ENCODE results near the gene SMIM22. TPM values are rescaled to one million over a fixed set of nuclear protein-coding genes. Genes with fewer than 3 reads are reported as not detected.
A peak's percentile ranks its signal among the peaks of the same experiment; 100 is the strongest.

Gene SMIM22
- total RNA-seq, 1 donor from 2014 or later, result not detected

- Mint-ChIP-seq H3K36me3 (ENCODE audit: low read depth) (peaks cover 32% of the 10 kb centered on the region), H3K4me1 (peaks cover 7% of the 10 kb centered on the region), H3K27me3 (no peaks in the 10 kb centered on the region), H3K27ac (no peak overlapping the region), H3K4me3 (peak overlapping the region; percentile 61), H3K9me3 (no peaks in the 10 kb centered on the region)
- no peak for DNase-seq
- intact Hi-C loops (cut with micrococcal nuclease), result loop anchor here (2.0 kb wide), 2 partner anchors 69 to 155 kb away; partner anchors contain the start of genes ANKS3, DNAAF8 and SEC14L5
Measured at GRCh38 chr16:4803898-4804762, 9.0 kb downstream of the SMIM22 start.

GRCh38 chr16:4805231-4805630, 10.1 kb downstream of the SMIM22 start:
- Mint-ChIP-seq H3K4me3 (no peak overlapping the region), H3K36me3 (ENCODE audit: low read depth) (peaks cover 37% of the 10 kb centered on the region), H3K27me3 (no peaks in the 10 kb centered on the region), H3K9me3 (no peaks in the 10 kb centered on the region), H3K27ac (peak overlapping the region; percentile 38), H3K4me1 (peaks cover 7% of the 10 kb centered on the region)
- intact Hi-C loops (cut with micrococcal nuclease), result no loop called here
- DNase-seq, result no peak

GRCh38 chr16:4806280-4806679, 11.1 kb downstream of the SMIM22 start:
- Mint-ChIP-seq H3K27me3 (no peaks in the 10 kb centered on the region), H3K4me3 (no peak overlapping the region), H3K36me3 (ENCODE audit: low read depth) (peaks cover 42% of the 10 kb centered on the region), H3K9me3 (no peaks in the 10 kb centered on the region), H3K27ac (no peak overlapping the region), H3K4me1 (peaks cover 5% of the 10 kb centered on the region)
- intact Hi-C loops (cut with micrococcal nuclease), result no loop called here
- no peak for DNase-seq

GRCh38 chr16:4811242-4811641, 16.1 kb downstream of the SMIM22 start:
- intact Hi-C loops (cut with micrococcal nuclease), result no loop called here
- no peak for DNase-seq
- peaks cover 58% of the 10 kb centered on the region for H3K36me3 Mint-ChIP-seq (ENCODE audit: low read depth)
- no peaks in the 10 kb centered on the region for H3K27me3 Mint-ChIP-seq
- H3K4me1 Mint-ChIP-seq, result no peaks in the 10 kb centered on the region
- H3K27ac Mint-ChIP-seq, result no peak overlapping the region
- no peaks in the 10 kb centered on the region for H3K9me3 Mint-ChIP-seq
- no peak overlapping the region for H3K4me3 Mint-ChIP-seq

GRCh38 chr16:4811773-4812172, 16.6 kb downstream of the SMIM22 start:
- H3K9me3 Mint-ChIP-seq, result no peaks in the 10 kb centered on the region
- intact Hi-C loops (cut with micrococcal nuclease), result no loop called here
- no peak for DNase-seq
- H3K4me1 Mint-ChIP-seq, result no peaks in the 10 kb centered on the region
- H3K36me3 Mint-ChIP-seq (ENCODE audit: low read depth), result peaks cover 59% of the 10 kb centered on the region
- H3K4me3 Mint-ChIP-seq, result no peak overlapping the region
- H3K27me3 Mint-ChIP-seq, result no peaks in the 10 kb centered on the region
- peak overlapping the region; percentile 26 for H3K27ac Mint-ChIP-seq

GRCh38 chr16:4813251-4814003, 18.3 kb downstream of the SMIM22 start:
- H3K36me3 Mint-ChIP-seq (ENCODE audit: low read depth), result peaks cover 58% of the 10 kb centered on the region
- intact Hi-C loops (cut with micrococcal nuclease), result no loop called here
- H3K4me3 Mint-ChIP-seq, result no peak overlapping the region
- H3K9me3 Mint-ChIP-seq, result no peaks in the 10 kb centered on the region
- no peaks in the 10 kb centered on the region for H3K4me1 Mint-ChIP-seq
- no peaks in the 10 kb centered on the region for H3K27me3 Mint-ChIP-seq
- no peak overlapping the region for H3K27ac Mint-ChIP-seq
- DNase-seq, result no peak

- H3K27ac Mint-ChIP-seq, result no peak overlapping the region
- no peaks in the 10 kb centered on the region for H3K9me3 Mint-ChIP-seq
- intact Hi-C loops (cut with micrococcal nuclease), result no loop called here
- no peak overlapping the region for H3K4me3 Mint-ChIP-seq
- no peak for DNase-seq
- H3K4me1 Mint-ChIP-seq, result no peaks in the 10 kb centered on the region
- no peaks in the 10 kb centered on the region for H3K27me3 Mint-ChIP-seq
- H3K36me3 Mint-ChIP-seq (ENCODE audit: low read depth), result peaks cover 59% of the 10 kb centered on the region
Measured at GRCh38 chr16:4814046-4814445, 18.9 kb downstream of the SMIM22 start.

- Mint-ChIP-seq H3K4me1 (no peaks in the 10 kb centered on the region), H3K9me3 (no peaks in the 10 kb centered on the region), H3K27me3 (no peaks in the 10 kb centered on the region), H3K27ac (no peak overlapping the region), H3K36me3 (ENCODE audit: low read depth) (peaks cover 61% of the 10 kb centered on the region), H3K4me3 (no peak overlapping the region)
- intact Hi-C loops (cut with micrococcal nuclease), result no loop called here
- no peak for DNase-seq
Measured at GRCh38 chr16:4814542-4815173, 19.5 kb downstream of the SMIM22 start.

GRCh38 chr16:4820652-4821051, 25.5 kb downstream of the SMIM22 start:
- no peaks in the 10 kb centered on the region for H3K27me3 Mint-ChIP-seq
- H3K27ac Mint-ChIP-seq, result no peak overlapping the region
- no peaks in the 10 kb centered on the region for H3K4me1 Mint-ChIP-seq
- H3K4me3 Mint-ChIP-seq, result no peak overlapping the region
- peaks cover 59% of the 10 kb centered on the region for H3K36me3 Mint-ChIP-seq (ENCODE audit: low read depth)
- intact Hi-C loops (cut with micrococcal nuclease), result no loop called here
- DNase-seq, result no peak
- H3K9me3 Mint-ChIP-seq, result no peaks in the 10 kb centered on the region

GRCh38 chr16:4825196-4825595, 30.0 kb downstream of the SMIM22 start:
- DNase-seq, result no peak
- no peaks in the 10 kb centered on the region for H3K27me3 Mint-ChIP-seq
- H3K9me3 Mint-ChIP-seq, result no peaks in the 10 kb centered on the region
- H3K36me3 Mint-ChIP-seq (ENCODE audit: low read depth), result peaks cover 57% of the 10 kb centered on the region
- intact Hi-C loops (cut with micrococcal nuclease), result no loop called here
- no peak overlapping the region for H3K27ac Mint-ChIP-seq
- H3K4me1 Mint-ChIP-seq, result no peaks in the 10 kb centered on the region
- H3K4me3 Mint-ChIP-seq, result no peak overlapping the region

- Mint-ChIP-seq H3K4me1 (no peaks in the 10 kb centered on the region), H3K9me3 (no peaks in the 10 kb centered on the region), H3K27ac (no peak overlapping the region), H3K4me3 (no peak overlapping the region), H3K27me3 (no peaks in the 10 kb centered on the region), H3K36me3 (ENCODE audit: low read depth) (peaks cover 58% of the 10 kb centered on the region)
- no peak for DNase-seq
- intact Hi-C loops (cut with micrococcal nuclease), result no loop called here
Measured at GRCh38 chr16:4826526-4826925, 31.4 kb downstream of the SMIM22 start.

- H3K4me3 Mint-ChIP-seq, result no peak overlapping the region
- peaks cover 55% of the 10 kb centered on the region for H3K36me3 Mint-ChIP-seq (ENCODE audit: low read depth)
- H3K9me3 Mint-ChIP-seq, result no peaks in the 10 kb centered on the region
- intact Hi-C loops (cut with micrococcal nuclease), result no loop called here
- no peaks in the 10 kb centered on the region for H3K4me1 Mint-ChIP-seq
- no peak overlapping the region for H3K27ac Mint-ChIP-seq
- no peaks in the 10 kb centered on the region for H3K27me3 Mint-ChIP-seq
- DNase-seq, result no peak
Measured at GRCh38 chr16:4826980-4827379, 31.8 kb downstream of the SMIM22 start.

GRCh38 chr16:4828567-4829321, 33.6 kb downstream of the SMIM22 start:
- Mint-ChIP-seq H3K9me3 (no peaks in the 10 kb centered on the region), H3K27ac (no peak overlapping the region), H3K4me1 (no peaks in the 10 kb centered on the region), H3K27me3 (no peaks in the 10 kb centered on the region), H3K4me3 (no peak overlapping the region), H3K36me3 (ENCODE audit: low read depth) (peaks cover 60% of the 10 kb centered on the region)
- DNase-seq, result no peak
- intact Hi-C loops (cut with micrococcal nuclease), result no loop called here

Measured in activated CD4-positive, alpha-beta T cell treated with anti-CD3 and anti-CD28 coated beads, Interleukin-2, amount 10 ng/mL, durations not matched to agents 24 days and 14 days (primary cell).